SK-N-SH (cell line): ENCODE measurements around the gene ARHGAP4. TPM values are rescaled to one million over a fixed set of nuclear protein-coding genes. Genes with fewer than 3 reads are reported as not detected.

ENCODE experiments used
- CTCF ChIA-PET: fragments of 300-600, 350-600 bp; formaldehyde crosslinking; extraction: SDS; loops from one replicate; lab custom pipeline; 2021; lab: Yijun Ruan, JAX
- POLR2A ChIA-PET: fragments of 350-600 bp; sonication (Branson Sonifier 250); formaldehyde crosslinking; extraction: SDS; loops from one replicate; lab custom pipeline; 2020; ENCODE audit warnings: antibody characterized with exemption, inconsistent platforms; lab: Yijun Ruan, JAX
- DNase-seq: peaks from one replicate; pipeline ENCODE4 v3.0.0; 2012
- H2AFZ ChIP-seq: fragments of 200-600 bp; sonication (generic); 2 replicates; pipeline ENCODE4 v1.8.1; 2016; ENCODE audit warnings: antibody characterized with exemption, mild to moderate bottlenecking, low read depth
- H3F3A ChIP-seq: fragments of 200-600 bp; sonication (generic); replicated peaks from 2 replicates; pipeline ENCODE3; 2016; ENCODE audit warnings: antibody characterized with exemption, mild to moderate bottlenecking; ENCODE audit not compliant: insufficient read depth
- H3K27ac ChIP-seq, 2 experiments: fragments of 200-500 bp in 1 of 2; fragments of 200-600 bp in 1 of 2; sonication (Bioruptor generic) in 1 of 2; sonication (generic), shearing (Covaris generic) in 1 of 2; 2 replicates each; pipeline versions ENCODE4 v1.5.1 to v1.6.1; 2014 to 2016; ENCODE audit warnings: low read depth in 2 of 2, inconsistent platforms in 1 of 2, low read length in 1 of 2, mild to moderate bottlenecking in 1 of 2, mixed read lengths in 1 of 2
- H3K27me3 ChIP-seq: fragments of 200-600 bp; sonication (generic), shearing (Covaris generic); 2 replicates; pipeline ENCODE4 v1.6.1; 2016; ENCODE audit warnings: mixed run types; ENCODE audit not compliant: insufficient read depth
- H3K36me3 ChIP-seq, 2 experiments: fragments of 200-500 bp in 1 of 2; fragments of 200-600 bp in 1 of 2; sonication (Bioruptor generic) in 1 of 2; sonication (generic) in 1 of 2; replicated peaks in 1 of 2; 2 replicates each; pipeline versions ENCODE3 to v1.5.1; 2014 to 2016; ENCODE audit warnings: low read length in 1 of 2, mild to moderate bottlenecking in 1 of 2; ENCODE audit not compliant: insufficient read depth in 2 of 2, control insufficient read depth in 1 of 2
- H3K4me1 ChIP-seq, 2 experiments: fragments of 200-500 bp in 1 of 2; fragments of 200-600 bp in 1 of 2; sonication (Bioruptor generic) in 1 of 2; sonication (generic), shearing (Covaris generic) in 1 of 2; 2 replicates each; pipeline versions ENCODE4 v1.5.1 to v1.6.1; 2014 to 2016; ENCODE audit warnings: low read depth in 1 of 2, low read length in 1 of 2, mixed run types in 1 of 2; ENCODE audit not compliant: insufficient read depth in 2 of 2, control insufficient read depth in 1 of 2
- H3K4me2 ChIP-seq: fragments of 200-600 bp; sonication (generic), shearing (Covaris generic); 2 replicates; pipeline ENCODE4 v1.6.1; 2017; ENCODE audit warnings: mixed run types
- H3K4me3 ChIP-seq, 2 experiments: fragments of 200-500 bp in 1 of 2; fragments of 200-600 bp in 1 of 2; sonication (Bioruptor generic) in 1 of 2; sonication (generic), shearing (Covaris generic) in 1 of 2; 2 replicates each; pipeline versions ENCODE4 v1.5.1 to v1.8.1; 2014 to 2016; ENCODE audit warnings: low read depth in 2 of 2, inconsistent platforms in 1 of 2, low read length in 1 of 2, mild to moderate bottlenecking in 1 of 2, mixed read lengths in 1 of 2, moderate library complexity in 1 of 2
- H3K79me2 ChIP-seq: fragments of 200-600 bp; sonication (generic); 2 replicates; pipeline ENCODE4 v1.8.1; 2017; ENCODE audit warnings: mild to moderate bottlenecking; ENCODE audit not compliant: insufficient read depth
- H3K9ac ChIP-seq: fragments of 200-600 bp; sonication (generic); 2 replicates; pipeline ENCODE4 v1.6.1; 2017; ENCODE audit warnings: mixed run types
- H3K9me2 ChIP-seq: fragments of 200-600 bp; sonication (generic); 2 replicates; pipeline ENCODE4 v1.6.1; 2017; ENCODE audit warnings: mixed run types
- H3K9me3 ChIP-seq: fragments of 200-600 bp; sonication (generic); 2 replicates; pipeline ENCODE4 v1.6.1; 2017; ENCODE audit warnings: mixed run types, mild to moderate bottlenecking, moderate library complexity
- H4K20me1 ChIP-seq: fragments of 200-600 bp; sonication (generic); 2 replicates; pipeline ENCODE4 v1.6.1; 2017; ENCODE audit warnings: mild to moderate bottlenecking, mixed run types; ENCODE audit not compliant: insufficient read depth
- CHD2 ChIP-seq: fragments of 150-350 bp; IDR thresholded peaks from 2 replicates; pipeline ENCODE4 v1.6.1; 2018; ENCODE audit warnings: low read length; ENCODE audit not compliant: partially characterized antibody
- FOSL2 ChIP-seq: IDR thresholded peaks from 2 replicates; pipeline ENCODE4 v1.4.0; 2012; ENCODE audit warnings: low read depth, mild to moderate bottlenecking, moderate library complexity, borderline replicate concordance
- FOXJ3 ChIP-seq: sonication (generic); formaldehyde crosslinking; IDR thresholded peaks from 2 replicates; pipeline ENCODE4 v1.5.1; 2020; ENCODE audit warnings: mild to moderate bottlenecking, missing genetic modification reagents
- GATA2 ChIP-seq: sonication (generic); formaldehyde crosslinking; IDR thresholded peaks from 2 replicates; pipeline ENCODE4 v1.5.0; 2020; ENCODE audit warnings: mild to moderate bottlenecking, missing genetic modification reagents
- IRF3 ChIP-seq: fragments of 150-350 bp; IDR thresholded peaks from 2 replicates; pipeline ENCODE4 v1.6.1; 2016; ENCODE audit warnings: mild to moderate bottlenecking, low read depth, low read length
- JUND ChIP-seq: IDR thresholded peaks from 2 replicates; pipeline ENCODE4 v1.4.0; 2012
- MXI1 ChIP-seq: IDR thresholded peaks from 2 replicates; pipeline ENCODE4 v1.6.1; 2012; ENCODE audit warnings: mild to moderate bottlenecking, low read depth, low read length, improper control_type of control experiment
- RAD21 ChIP-seq: IDR thresholded peaks from 2 replicates; pipeline ENCODE4 v1.6.1; 2012; ENCODE audit warnings: mild to moderate bottlenecking, low read length
- RCOR1 ChIP-seq: fragments of 150-350 bp; IDR thresholded peaks from 2 replicates; pipeline ENCODE4 v1.6.1; 2017; ENCODE audit warnings: antibody characterized with exemption, low read length
- RFX5 ChIP-seq: IDR thresholded peaks from 2 replicates; pipeline ENCODE4 v1.6.1; 2012; ENCODE audit warnings: mild to moderate bottlenecking, improper control_type of control experiment, low read length
- SIN3A ChIP-seq: IDR thresholded peaks from 2 replicates; pipeline ENCODE4 v1.6.1; 2012; ENCODE audit warnings: low read depth, mild to moderate bottlenecking, low read length, moderate library complexity, borderline replicate concordance
- SMC3 ChIP-seq: IDR thresholded peaks from 2 replicates; pipeline ENCODE4 v1.6.1; 2012; ENCODE audit warnings: low read depth, low read length, improper control_type of control experiment
- TAF1 ChIP-seq: IDR thresholded peaks from 2 replicates; pipeline ENCODE4 v1.6.1; 2012; ENCODE audit warnings: low read depth, mild to moderate bottlenecking, low read length, moderate library complexity, borderline replicate concordance
- USF2 ChIP-seq: fragments of 150-350 bp; IDR thresholded peaks from 2 replicates; pipeline ENCODE4 v1.6.1; 2017; ENCODE audit warnings: antibody characterized with exemption, low read length, low read depth, borderline replicate concordance
- WGBS: methylation state at CpG from one replicate; pipeline ENCODE4 v1.1.6; 2017; ENCODE audit warnings: low lambda C conversion rate; 5-methylcytosine and 5-hydroxymethylcytosine counted together
- polyA plus RNA-seq, 3 experiments: library from polyadenylated mRNA; depleted of rRNA; stranded (reverse); fragments of >200 nt; gene quantifications; 2 replicates each; pipeline ENCODE4 v1.2.3, GENCODE V29; 2012

Gene ARHGAP4
- polyA plus RNA-seq, 1 of the 3 experiments (the other 2 are of a cell fraction), result 1.6 TPM

GRCh38 chrX:153874366-153875125, 51.5 kb downstream of the ARHGAP4 start:
- Histone ChIP-seq H3K9me2 (no peaks in the 10 kb centered on the region), H3K9me3 (no peaks in the 10 kb centered on the region), H3K79me2 (no peaks in the 10 kb centered on the region), H3F3A (no peaks in the 10 kb centered on the region), H3K36me3 (no peaks in the 10 kb centered on the region), H3K4me1 (peaks cover 0 to 54% of the 10 kb centered on the region in 2 experiments; a peak in 1 of 4 replicates), H2AFZ (no peak overlapping the region), H4K20me1 (peaks cover 7% of the 10 kb centered on the region; the same call in 1 of the 2 replicates), H3K9ac (no peak overlapping the region), H3K27me3 (peaks cover 9% of the 10 kb centered on the region; the same call in 1 of the 2 replicates), H3K4me3 (peak overlapping the region in 1 of 2 experiments; percentile 34; a peak in 2 of 4 replicates), H3K4me2 (no peak overlapping the region), H3K27ac (peak overlapping the region in 1 of 2 experiments; percentile 92; a peak in 2 of 4 replicates)
- ChIA-PET CTCF (interaction anchor here (1.1 to 1.8 kb wide), 3 partner anchors 49 to 53 kb away, joined by 3 to 6 read pairs (median 4); no protein-coding TSS in a partner anchor), POLR2A (interaction anchor here (1.0 to 1.6 kb wide), 2 partner anchors 10 to 33 kb away, joined by 3 to 5 read pairs; no protein-coding TSS in a partner anchor)
- WGBS, result 49% methylated on average over 13 of the region's 13 CpGs
- DNase-seq, result no peak
- no peak for TF ChIP-seq SIN3A
- TF ChIP-seq FOSL2, result no peak
- no peak for TF ChIP-seq RFX5

- H3K4me3 ChIP-seq, result peak overlapping the region in 1 of 2 experiments; percentile 34; a peak in 1 of 4 replicates
- CTCF ChIA-PET, result interaction anchor here (0.9 to 1.8 kb wide), 5 partner anchors 12 to 110 kb away, joined by 3 to 6 read pairs (median 3); partner anchors contain the start of gene PLXNB3
- H4K20me1 ChIP-seq, result peaks cover 7% of the 10 kb centered on the region; the same call in 1 of the 2 replicates
- WGBS, result 7% methylated on average over 3 of the region's 3 CpGs
- DNase-seq, result no peak
- TF ChIP-seq SMC3 (no peak), FOXJ3 (CRISPR knock-in tag) (no peak)
- POLR2A ChIA-PET, result interaction anchor here (0.7 to 1.6 kb wide), 4 partner anchors 9 to 33 kb away, joined by 3 to 5 read pairs (median 4); partner anchors contain the start of gene L1CAM
- no peaks in the 10 kb centered on the region for H3K79me2 ChIP-seq
- H3K9me3 ChIP-seq, result no peaks in the 10 kb centered on the region
- no peak overlapping the region for H2AFZ ChIP-seq
- peak overlapping the region in 1 of 2 experiments; percentile 92; a peak in 2 of 4 replicates for H3K27ac ChIP-seq
- no peak overlapping the region for H3K9ac ChIP-seq
- peaks cover 6% of the 10 kb centered on the region; the same call in 1 of the 2 replicates for H3K27me3 ChIP-seq
- H3F3A ChIP-seq, result no peaks in the 10 kb centered on the region
- no peaks in the 10 kb centered on the region for H3K9me2 ChIP-seq
- no peaks in the 10 kb centered on the region for H3K36me3 ChIP-seq
- H3K4me1 ChIP-seq, result peaks cover 0 to 51% of the 10 kb centered on the region in 2 experiments; a peak in 1 of 4 replicates
- H3K4me2 ChIP-seq, result no peak overlapping the region
These were observed 52.0 kb downstream of the ARHGAP4 start for GRCh38 chrX:153874085-153874365.

- Histone ChIP-seq H3K9ac (no peak overlapping the region), H2AFZ (no peak overlapping the region), H3K4me3 (peak overlapping the region in 1 of 2 experiments; percentile 34; a peak in 1 of 4 replicates), H3K4me2 (no peak overlapping the region), H3K9me3 (no peaks in the 10 kb centered on the region), H4K20me1 (peaks cover 7% of the 10 kb centered on the region; the same call in 1 of the 2 replicates), H3F3A (no peaks in the 10 kb centered on the region), H3K79me2 (no peaks in the 10 kb centered on the region), H3K4me1 (peaks cover 0 to 48% of the 10 kb centered on the region in 2 experiments; a peak in 1 of 4 replicates), H3K9me2 (no peaks in the 10 kb centered on the region), H3K27me3 (0 out of 2 replicates have a peak, but pooled peaks cover under 1% of the 10 kb centered on the region), H3K36me3 (no peaks in the 10 kb centered on the region), H3K27ac (peak overlapping the region in 1 of 2 experiments; percentile 92; a peak in 2 of 4 replicates)
- POLR2A ChIA-PET, result interaction anchor here (0.6 to 1.6 kb wide), 7 partner anchors 8 to 79 kb away, joined by 3 to 5 read pairs (median 4); partner anchors contain the start of genes IDH3G, L1CAM and SSR4
- DNase-seq, result peak; percentile 90
- CTCF ChIA-PET, result interaction anchor here (0.9 to 1.9 kb wide), 6 partner anchors 11 to 110 kb away, joined by 3 to 6 read pairs (median 4); partner anchors contain the start of gene PLXNB3
- WGBS, result 0% methylated on average over 5 of the region's 7 CpGs
- TF ChIP-seq MXI1 (0 out of 2 replicates have a peak, but pooled peaks have one; percentile 21), FOSL2 (no peak), RFX5 (no peak), USF2 (no peak), IRF3 (no peak), TAF1 (no peak), CHD2 (peak; percentile 36), RCOR1 (peak; percentile 45; the same call in 1 of the 2 replicates), RAD21 (no peak), JUND (no peak), FOXJ3 (CRISPR knock-in tag) (peak; percentile 73; the same call in 1 of the 2 replicates), GATA2 (CRISPR knock-in tag) (no peak)
These were observed 52.6 kb downstream of the ARHGAP4 start for GRCh38 chrX:153873282-153874084.
